Amygdala (tissue), 56 donors: Measurements from ENCODE around the gene TTC16.

Source experiments
- DNase-seq, 56 donors: peaks; one replicate each; lab custom pipeline; 2025; lab: John Stamatoyannopoulos, UW

TTC16 gene

DNA sequence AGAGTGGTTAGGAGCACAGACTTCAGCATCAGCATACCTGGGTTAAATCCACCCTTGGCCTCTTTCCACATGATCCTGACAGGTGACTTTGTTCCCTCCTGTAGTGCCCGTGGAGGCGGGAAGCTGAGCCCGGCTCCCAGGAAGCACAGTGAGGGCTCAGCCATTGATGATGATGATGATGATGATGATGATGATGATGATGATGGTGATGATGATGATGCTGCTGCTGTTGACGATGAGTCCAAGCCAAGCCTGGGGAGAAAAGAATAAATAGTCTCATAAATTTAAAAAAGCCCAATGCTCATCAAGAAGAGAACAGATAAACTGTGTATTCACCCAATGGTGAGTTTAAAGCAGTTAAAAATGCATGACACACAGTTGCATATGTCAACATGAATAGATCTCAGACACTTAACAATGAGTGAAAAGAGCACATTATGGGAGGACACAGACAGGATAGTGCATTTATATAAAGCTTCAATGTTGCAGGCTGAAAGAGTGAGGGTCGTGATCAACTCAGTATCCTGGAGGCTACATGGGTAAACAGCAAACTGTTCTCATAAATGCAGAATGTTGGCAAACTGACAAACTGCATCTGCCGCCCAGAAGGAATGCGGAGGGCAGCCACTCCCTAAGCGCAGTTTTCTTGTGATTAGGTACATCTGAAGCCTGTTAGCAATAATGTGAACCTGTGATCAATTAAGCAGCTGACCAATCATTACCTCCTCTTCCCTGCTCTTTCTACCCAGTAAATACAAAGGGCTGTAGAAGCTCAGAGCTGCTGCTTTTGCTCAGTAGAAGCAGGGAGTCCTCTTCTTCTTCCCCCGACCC lies 20.8 kb upstream of the TTC16 start:
- no peak for DNase-seq

DNA sequence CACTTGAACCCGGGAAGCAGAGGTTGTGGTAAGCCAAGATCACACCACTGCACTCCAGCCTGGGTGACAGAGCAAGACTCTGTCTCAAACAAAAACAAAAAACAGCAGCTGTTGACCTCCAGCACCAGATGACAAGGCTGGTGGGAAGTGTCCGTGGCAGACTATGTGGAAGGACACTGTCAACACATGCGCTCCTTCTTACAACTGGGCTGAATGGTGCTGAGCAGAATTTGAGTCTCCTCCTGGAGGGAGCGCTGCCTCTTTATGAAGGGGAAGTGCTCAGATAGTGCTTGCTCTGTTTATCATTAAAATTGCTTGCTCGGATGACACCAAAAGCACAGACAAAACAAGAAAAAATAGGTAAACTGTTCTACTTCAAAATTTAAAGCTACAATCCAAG lies 18.3 kb upstream of the TTC16 start:
- DNase-seq: no peak

GRCh38 chr9:127698386-127698785 lies 17.5 kb upstream of the TTC16 start:
- DNase-seq: no peak

GRCh38 chr9:127698985-127699670 lies 16.8 kb upstream of the TTC16 start:
- peak; percentile 58 to 98 (median 92) for DNase-seq

DNA sequence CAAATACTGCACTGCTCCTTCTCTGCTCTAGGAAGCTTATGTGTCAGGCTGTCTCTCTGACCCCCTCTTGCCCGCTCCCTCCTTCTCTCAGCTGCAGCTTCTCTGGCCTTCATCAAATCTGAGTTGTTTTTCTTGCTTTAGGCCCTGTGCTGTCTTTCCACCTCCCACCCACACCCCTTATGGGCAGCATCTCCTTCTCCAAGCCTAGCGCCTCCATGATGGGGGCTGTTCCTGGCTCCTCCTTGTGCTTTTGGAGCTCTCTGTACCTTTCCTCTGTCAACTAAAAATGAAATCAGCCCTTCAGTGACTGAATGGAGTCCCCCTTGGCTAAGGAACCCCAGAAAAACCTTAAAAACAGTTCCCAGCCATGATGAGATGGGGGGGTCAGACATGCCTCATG lies 15.7 kb upstream of the TTC16 start:
- DNase-seq: peak in 9 of 56 donors; percentile 10 to 58 (median 30)

DNA sequence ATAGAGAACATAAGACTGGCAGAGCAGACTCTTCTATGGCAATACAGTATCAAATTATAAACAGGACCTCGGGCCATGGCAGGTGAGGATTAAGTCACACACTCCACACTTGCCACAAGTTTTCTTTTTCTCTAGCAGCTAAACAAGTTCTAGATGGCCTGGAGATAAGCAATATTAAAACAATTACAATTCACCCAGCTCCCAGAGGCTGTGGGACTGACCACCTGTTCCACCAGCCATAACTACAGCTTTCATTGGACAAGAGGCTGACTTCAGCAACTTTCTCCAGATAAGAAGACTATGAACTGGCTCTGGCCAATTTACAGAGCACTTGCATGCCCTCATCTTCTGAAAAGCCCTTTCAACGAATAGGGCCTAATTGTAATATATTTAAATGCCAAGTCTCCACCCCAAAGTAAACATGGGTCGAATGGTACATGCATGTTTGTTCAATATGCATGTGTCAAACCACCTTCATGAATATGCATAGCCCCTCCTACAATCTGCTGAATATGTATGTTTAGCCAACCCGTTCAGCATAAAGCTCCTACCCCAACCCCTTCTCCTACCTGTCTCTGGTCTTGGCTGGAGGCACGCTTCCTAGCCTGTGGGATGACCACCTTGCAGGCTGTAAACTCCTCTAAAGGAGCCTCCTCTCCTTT lies 15.2 kb upstream of the TTC16 start:
- DNase-seq: no peak

DNA sequence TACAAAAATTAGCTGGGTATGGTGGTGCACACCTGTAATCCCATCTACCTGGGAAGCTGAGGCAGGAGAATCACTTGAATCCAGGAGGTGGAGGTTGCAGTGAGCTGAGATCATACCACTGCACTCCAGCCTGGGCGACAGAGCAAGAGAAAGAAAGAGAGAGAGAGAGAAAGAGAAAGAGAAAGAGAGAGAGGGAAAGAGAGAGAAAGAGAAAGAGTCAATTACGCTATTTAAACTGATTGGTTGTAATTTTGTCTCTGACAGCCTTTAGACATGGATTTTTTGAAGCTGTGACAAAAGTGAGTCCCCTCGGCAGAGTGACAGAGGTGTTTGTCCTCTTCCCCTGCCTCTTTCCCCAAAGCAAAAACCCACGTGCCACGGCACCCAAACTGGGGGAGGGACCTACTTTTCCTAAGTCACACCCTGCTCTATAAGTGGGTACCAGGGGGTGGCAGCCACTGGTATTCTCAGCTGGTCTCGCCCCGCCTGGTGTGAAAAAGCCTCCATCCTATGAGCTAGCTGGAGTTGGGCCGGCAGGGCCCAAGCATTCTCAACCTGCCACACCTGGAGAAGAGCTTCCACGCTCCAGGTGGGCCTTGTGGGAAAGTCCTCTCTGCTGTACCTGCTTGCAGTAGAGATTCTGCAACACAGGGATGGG lies 12.5 kb upstream of the TTC16 start:
- peak in 3 of 56 donors; percentile 9 to 29 (median 18) for DNase-seq

GRCh38 chr9:127705577-127706379 lies 10.1 kb upstream of the TTC16 start:
- DNase-seq: no peak

DNA sequence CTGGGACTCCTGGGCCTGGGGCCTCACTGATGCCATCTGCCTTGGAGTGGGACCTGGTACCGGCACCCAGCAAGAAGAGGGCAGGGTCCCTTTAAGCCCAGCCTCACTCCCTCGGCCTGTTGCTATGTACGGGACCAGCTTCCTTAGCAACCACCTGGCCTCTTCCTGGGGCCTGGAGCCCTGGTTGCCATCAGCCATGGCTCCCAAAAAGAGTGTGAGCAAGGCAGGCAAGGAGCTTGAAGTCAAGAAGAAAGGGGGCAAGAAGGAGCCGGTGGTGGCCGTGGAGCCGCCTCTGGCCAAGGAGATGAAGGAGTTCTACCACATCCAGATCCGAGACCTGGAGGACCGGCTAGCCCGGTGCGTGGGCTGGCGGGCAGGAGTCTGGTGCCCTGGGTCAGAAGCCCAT lies 9.0 kb upstream of the TTC16 start, which contains the start of gene CFAP157:
TSS of gene CFAP157 (plus strand) at position 153 of the 406 bp plus-strand sequence. CDS start at position 197, 44 bp downstream.
- DNase-seq: no peak

GRCh38 chr9:127707766-127708165 lies 8.1 kb upstream of the TTC16 start:
- no peak for DNase-seq

GRCh38 chr9:127708952-127709587 lies 6.8 kb upstream of the TTC16 start:
- no peak for DNase-seq

DNA sequence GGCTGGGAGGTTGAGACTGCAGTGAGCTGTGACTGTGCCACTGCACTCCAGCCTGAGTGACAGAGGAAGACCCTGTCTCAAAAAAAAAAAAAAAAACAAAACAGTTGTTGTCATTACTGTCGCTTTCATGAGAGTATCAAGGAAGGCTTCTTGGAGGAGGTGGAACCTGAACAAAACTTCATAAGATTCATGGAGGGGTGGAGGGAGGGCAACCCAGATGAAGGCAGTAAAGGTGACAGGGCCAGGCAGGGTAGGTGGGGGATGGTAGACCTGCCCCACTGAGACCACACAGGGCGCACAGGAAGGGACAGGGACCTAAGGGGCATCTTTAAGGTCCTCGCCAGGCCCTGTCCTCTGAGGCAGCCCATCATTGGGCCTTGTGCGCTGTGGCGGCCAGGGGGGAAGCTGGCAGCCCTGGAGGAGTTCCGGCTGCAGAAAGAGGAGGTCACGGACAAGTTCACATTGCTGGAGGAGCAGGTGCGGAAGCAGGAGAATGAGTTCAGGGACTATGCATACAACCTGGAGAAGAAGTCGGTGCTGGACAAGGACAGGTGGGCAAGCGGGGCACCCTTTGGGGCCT lies 5.6 kb upstream of the TTC16 start:
- no peak for DNase-seq

- DNase-seq: no peak
These were observed 4.6 kb upstream of the TTC16 start for GRCh38 chr9:127711226-127711701.

DNA sequence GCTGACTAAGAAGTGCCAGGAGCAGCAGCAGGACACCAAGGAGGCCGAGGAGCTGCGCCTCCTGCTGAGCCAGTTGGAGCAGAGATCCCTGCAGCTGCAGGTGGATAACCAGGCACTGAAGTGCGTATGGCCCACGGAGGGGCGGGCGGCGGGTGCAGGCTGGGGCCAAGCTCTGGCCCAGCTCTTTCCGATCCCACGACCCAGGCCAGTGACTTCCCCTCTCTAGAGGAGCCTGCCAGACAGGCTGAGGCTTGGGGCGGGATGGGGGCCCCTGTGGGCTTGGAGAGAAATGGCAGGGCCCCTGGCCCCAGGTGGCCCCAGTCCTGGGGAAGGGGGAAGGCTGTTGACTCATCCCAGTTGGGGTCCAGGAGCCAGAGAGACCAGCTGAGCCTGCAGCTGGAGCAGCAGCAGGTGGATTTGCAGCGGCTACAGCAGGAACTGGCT lies 4.0 kb upstream of the TTC16 start:
- no peak for DNase-seq

DNA sequence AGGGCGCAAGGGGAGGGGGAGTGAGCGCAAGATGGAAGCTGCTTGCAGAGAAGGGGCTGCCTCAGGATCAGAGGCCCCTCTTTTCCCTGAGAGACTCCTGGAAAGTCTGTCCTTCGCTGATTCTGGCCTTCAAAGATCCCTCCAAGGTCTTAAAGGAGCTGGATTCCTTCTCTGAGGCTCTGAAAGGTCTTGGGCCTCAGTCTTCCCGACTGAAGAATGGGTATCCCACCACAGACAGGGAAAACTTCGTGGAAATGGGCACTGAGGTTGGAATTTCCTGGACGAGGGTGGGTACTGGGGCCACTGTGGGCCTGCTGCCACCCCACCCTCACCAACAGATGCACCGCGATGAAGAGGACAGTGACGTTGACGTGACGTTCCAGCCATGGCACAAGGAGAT lies 3.5 kb upstream of the TTC16 start:
- no peak for DNase-seq

- no peak for DNase-seq
These were observed 3.0 kb upstream of the TTC16 start for GRCh38 chr9:127712867-127713266.

DNA sequence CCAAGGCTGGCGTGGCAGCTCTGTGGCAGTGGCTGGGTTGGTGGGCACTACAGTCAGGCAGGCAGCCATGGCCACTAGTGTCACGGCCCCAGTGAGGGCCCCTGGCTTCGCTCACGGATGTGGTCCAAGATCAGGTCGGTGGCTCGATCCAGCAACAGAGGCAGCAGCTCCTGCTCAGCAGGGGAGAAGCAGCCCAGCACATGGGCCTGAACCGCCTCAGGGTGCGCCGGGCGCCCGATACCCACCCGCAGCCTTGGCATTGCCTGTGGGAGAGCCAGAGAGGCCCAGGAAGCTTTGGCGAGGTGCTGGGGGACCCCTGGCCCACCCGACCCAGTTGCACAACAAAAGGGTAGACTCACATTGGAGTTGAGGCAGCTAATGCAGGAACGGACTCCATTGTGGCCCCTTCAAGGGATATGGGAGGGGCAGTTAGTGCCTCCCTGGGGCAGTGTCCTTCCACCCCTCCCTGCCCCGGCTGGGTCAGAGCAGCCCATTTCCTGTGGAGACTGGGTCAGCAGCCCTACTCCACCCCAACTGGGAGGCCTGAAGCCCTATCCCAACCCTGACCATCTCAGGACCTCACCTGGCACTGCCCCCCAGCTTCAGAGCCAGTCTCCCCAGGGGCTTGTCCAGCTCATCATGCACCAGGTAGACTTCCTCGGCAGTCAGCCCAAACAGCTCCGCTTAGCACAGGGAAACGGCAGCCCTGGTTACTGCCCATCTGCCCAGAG lies 1.7 kb upstream of the TTC16 start:
- DNase-seq: no peak

GRCh38 chr9:127714951-127715469 lies 869 bp upstream of the TTC16 start:
- no peak for DNase-seq
